H1 (cell line): ENCODE data around the gene BCL2. TPM values are rescaled to one million over a fixed set of nuclear protein-coding genes. Genes with fewer than 3 reads are reported as not detected.

ENCODE experiments used
- CTCF ChIA-PET: fragments of 300-600 bp; sonication (Branson Sonifier 250); formaldehyde crosslinking; loops from one replicate; lab custom pipeline; 2021; ENCODE audit not compliant: partially characterized antibody; lab: Charles Lee
- POLR2A ChIA-PET: fragments of 300-600 bp; sonication (Branson Sonifier 250); formaldehyde crosslinking; loops from one replicate; lab custom pipeline; 2021; ENCODE audit warnings: inconsistent platforms; ENCODE audit not compliant: partially characterized antibody; lab: Charles Lee
- DNase-seq, 2 experiments: peaks; one replicate each; pipeline versions ENCODE4 v3.0.0 to v3.0.0-alpha.2; 2010 to 2022; ENCODE audit warnings: low spot score in 2 of 2, low read depth in 1 of 2, mixed read lengths in 1 of 2
- FAIRE-seq: peaks from 2 replicates; lab custom pipeline; 2011; peaks lifted over from hg19 to GRCh38; lab: Jason Lieb, UNC
- H2AFZ ChIP-seq: 2 replicates; pipeline ENCODE4 v1.8.1; 2012; ENCODE audit warnings: low read length, inconsistent platforms
- H2AK5ac ChIP-seq: 2 replicates; pipeline ENCODE4 v1.6.1; 2013; ENCODE audit warnings: low read depth, low read length
- H2BK120ac ChIP-seq: replicated peaks from 2 replicates; pipeline ENCODE3; 2013; ENCODE audit warnings: low read depth, low read length, inconsistent platforms
- H2BK12ac ChIP-seq: 2 replicates; pipeline ENCODE4 v1.6.1; 2013; ENCODE audit warnings: low read depth, low read length
- H2BK15ac ChIP-seq: 2 replicates; pipeline ENCODE4 v1.6.1; 2013; ENCODE audit warnings: low read length
- H2BK20ac ChIP-seq: 2 replicates; pipeline ENCODE4 v1.6.1; 2013; ENCODE audit warnings: low read length
- H2BK5ac ChIP-seq: 2 replicates; pipeline ENCODE4 v1.6.1; 2013; ENCODE audit warnings: low read depth, low read length
- H3K14ac ChIP-seq: 2 replicates; pipeline ENCODE4 v1.6.1; 2013; ENCODE audit warnings: inconsistent platforms; ENCODE audit not compliant: insufficient read length
- H3K18ac ChIP-seq: 2 replicates; pipeline ENCODE4 v1.6.1; 2013; ENCODE audit warnings: low read length; ENCODE audit errors: extremely low read depth
- H3K23ac ChIP-seq: 2 replicates; pipeline ENCODE4 v1.6.1; 2013; ENCODE audit warnings: inconsistent platforms; ENCODE audit not compliant: insufficient read length
- H3K23me2 ChIP-seq: 2 replicates; pipeline ENCODE4 v1.6.1; 2013; ENCODE audit warnings: low read depth, low read length
- H3K27ac ChIP-seq: 2 replicates; pipeline ENCODE4 v1.6.1; 2011; ENCODE audit warnings: low read depth, low read length, inconsistent platforms
- H3K27me3 ChIP-seq, 4 experiments: replicated peaks in 1 of 4; 1 replicate in 1 of 4; 2 replicates in 3 of 4; pipeline versions ENCODE4 v1.6.1 to v1.8.1; 2011 to 2013; ENCODE audit warnings: low read length in 3 of 4, mild to moderate bottlenecking in 3 of 4, inconsistent platforms in 2 of 4, mixed read lengths in 2 of 4, moderate library complexity in 1 of 4; ENCODE audit not compliant: control insufficient read depth in 3 of 4, insufficient read depth in 3 of 4; ENCODE audit errors: extremely low read depth in 1 of 4
- H3K36me3 ChIP-seq, 4 experiments: 2 replicates each; pipeline versions ENCODE4 v1.6.1 to v1.8.1; 2011 to 2013; ENCODE audit warnings: mild to moderate bottlenecking in 4 of 4, low read length in 3 of 4, moderate library complexity in 2 of 4, control low read depth in 1 of 4, inconsistent platforms in 1 of 4; ENCODE audit not compliant: insufficient read depth in 4 of 4, control insufficient read depth in 2 of 4
- H3K4ac ChIP-seq: replicated peaks from 2 replicates; pipeline ENCODE3; 2013; ENCODE audit warnings: low read length, low read depth, mixed read lengths, inconsistent platforms; ENCODE audit not compliant: insufficient read length
- H3K4me1 ChIP-seq, 4 experiments: replicated peaks in 1 of 4; 1 replicate in 1 of 4; 2 replicates in 3 of 4; pipeline versions ENCODE4 v1.6.1 to v1.8.1; 2011 to 2013; ENCODE audit warnings: low read length in 3 of 4, inconsistent platforms in 2 of 4, mixed read lengths in 1 of 4; ENCODE audit not compliant: insufficient read depth in 4 of 4, control insufficient read depth in 3 of 4
- H3K4me2 ChIP-seq, 2 experiments: 2 replicates each; pipeline versions ENCODE4 v1.6.1 to v1.8.1; 2011 to 2013; ENCODE audit warnings: low read depth in 2 of 2, low read length in 2 of 2, control low read depth in 1 of 2, inconsistent platforms in 1 of 2, mild to moderate bottlenecking in 1 of 2; ENCODE audit not compliant: insufficient read depth in 1 of 2
- H3K4me3 ChIP-seq, 4 experiments: fragments of 200-600, 300-600 bp in 1 of 4; sonication (generic), shearing (Covaris generic), sonication (Bioruptor Twin) in 1 of 4; 2 replicates each; pipeline versions ENCODE4 v1.5.1 to v1.8.1; 2011 to 2016; ENCODE audit warnings: low read length in 4 of 4, low read depth in 3 of 4, control low read depth in 2 of 4, inconsistent platforms in 2 of 4, mild to moderate bottlenecking in 2 of 4, mixed read lengths in 1 of 4, moderate library complexity in 1 of 4; ENCODE audit not compliant: insufficient read depth in 2 of 4; ENCODE audit errors: extremely low read depth in 1 of 4
- H3K56ac ChIP-seq: replicated peaks from 2 replicates; pipeline ENCODE3; 2013; ENCODE audit warnings: low read depth, mild to moderate bottlenecking, mixed read lengths, low read length, inconsistent platforms; ENCODE audit not compliant: insufficient read length
- H3K79me1 ChIP-seq: 2 replicates; pipeline ENCODE4 v1.6.1; 2013; ENCODE audit warnings: low read depth, low read length, control low read depth
- H3K79me2 ChIP-seq, 2 experiments: 2 replicates each; pipeline versions ENCODE4 v1.6.1 to v1.8.1; 2012 to 2013; ENCODE audit warnings: low read length in 2 of 2, mild to moderate bottlenecking in 2 of 2, inconsistent platforms in 1 of 2; ENCODE audit not compliant: insufficient read depth in 2 of 2, control insufficient read depth in 1 of 2
- H3K9ac ChIP-seq, 4 experiments: replicated peaks in 1 of 4; 1 replicate in 1 of 4; 2 replicates in 3 of 4; pipeline versions ENCODE4 v1.6.1 to v1.8.1; 2011 to 2013; ENCODE audit warnings: low read depth in 3 of 4, low read length in 3 of 4, control low read depth in 2 of 4, mild to moderate bottlenecking in 2 of 4, moderate library complexity in 2 of 4, inconsistent platforms in 1 of 4; ENCODE audit errors: extremely low read depth in 1 of 4
- H3K9me3 ChIP-seq, 2 experiments: 2 replicates each; pipeline versions ENCODE4 v1.6.1 to v1.8.1; 2012 to 2013; ENCODE audit warnings: mild to moderate bottlenecking in 2 of 2, moderate library complexity in 2 of 2, control low read depth in 1 of 2, inconsistent platforms in 1 of 2, low read depth in 1 of 2, low read length in 1 of 2, mixed read lengths in 1 of 2; ENCODE audit not compliant: insufficient read depth in 2 of 2
- H4K20me1 ChIP-seq, 2 experiments: replicated peaks in 1 of 2; 2 replicates each; pipeline versions ENCODE3 to v1.8.1; 2011 to 2013; ENCODE audit warnings: inconsistent platforms in 2 of 2, low read length in 2 of 2, mild to moderate bottlenecking in 1 of 2; ENCODE audit not compliant: insufficient read depth in 2 of 2, control insufficient read depth in 1 of 2
- H4K5ac ChIP-seq: 2 replicates; pipeline ENCODE4 v1.6.1; 2013; ENCODE audit warnings: low read length, low read depth, mixed read lengths, inconsistent platforms; ENCODE audit not compliant: insufficient read length
- H4K8ac ChIP-seq: 2 replicates; pipeline ENCODE4 v1.8.0; 2013; ENCODE audit warnings: mild to moderate bottlenecking, moderate library complexity, low read length, inconsistent platforms; ENCODE audit not compliant: insufficient read depth; ENCODE audit errors: extremely low read depth
- H4K91ac ChIP-seq: replicated peaks from 2 replicates; pipeline ENCODE3; 2013; ENCODE audit warnings: low read length, mixed read lengths, inconsistent platforms; ENCODE audit not compliant: insufficient read length
- KDM4A ChIP-seq: IDR thresholded peaks from one replicate; pipeline ENCODE4 v1.7.1; 2012; ENCODE audit warnings: low read depth, mild to moderate bottlenecking, moderate library complexity, low read length, inconsistent platforms; ENCODE audit not compliant: severe bottlenecking
- TCF12 ChIP-seq: IDR thresholded peaks from 2 replicates; pipeline ENCODE4 v1.6.1; 2011; ENCODE audit warnings: low read depth, mild to moderate bottlenecking, low read length
- WGBS, 2 experiments: shearing (Covaris generic) in 1 of 2; methylation state at CpG; one replicate each; pipeline versions ENCODE4 v1.1.6 to v1.1.7; 2013 to 2015; ENCODE audit warnings: low lambda C conversion rate in 2 of 2, mixed read lengths in 2 of 2, inconsistent platforms in 1 of 2, low coverage in 1 of 2, missing lambda C conversion rate in 1 of 2; ENCODE audit not compliant: insufficient replicate concordance in 2 of 2, insufficient coverage in 1 of 2, insufficient read length in 1 of 2; ENCODE audit errors: extremely low coverage in 1 of 2, missing lambda C conversion rate in 1 of 2; 5-methylcytosine and 5-hydroxymethylcytosine counted together
- polyA plus RNA-seq, 7 experiments: library from polyadenylated mRNA; depleted of rRNA in 3 of 7; stranded (reverse) in 5 of 7; unstranded in 2 of 7; fragments of >200 nt in 5 of 7; fragments of 200-250 nt in 2 of 7; gene quantifications; 1 replicate in 5 of 7; 2 replicates in 1 of 7; 4 replicates in 1 of 7; pipeline versions ENCODE4 v1.2.1 to v1.2.3, GENCODE V29; 2011 to 2013; ENCODE audit warnings: missing spikeins in 2 of 7, mixed read lengths in 2 of 7
- total RNA-seq: library from RNA; stranded (reverse); fragmentation: NEBNext Ultra II Directional; extraction: Animal tissue kit (Norgen Biotek cat#: 25700); gene quantifications from 2 replicates; pipeline ENCODE4 v1.2.1, GENCODE V29; 2021

BCL2 gene
- total and polyA plus RNA-seq, 2 of the 8 experiments (the other 6 are each of a cell fraction or from before 2014, with no cell fraction given), result 0.59 to 4.5 TPM

DNA sequence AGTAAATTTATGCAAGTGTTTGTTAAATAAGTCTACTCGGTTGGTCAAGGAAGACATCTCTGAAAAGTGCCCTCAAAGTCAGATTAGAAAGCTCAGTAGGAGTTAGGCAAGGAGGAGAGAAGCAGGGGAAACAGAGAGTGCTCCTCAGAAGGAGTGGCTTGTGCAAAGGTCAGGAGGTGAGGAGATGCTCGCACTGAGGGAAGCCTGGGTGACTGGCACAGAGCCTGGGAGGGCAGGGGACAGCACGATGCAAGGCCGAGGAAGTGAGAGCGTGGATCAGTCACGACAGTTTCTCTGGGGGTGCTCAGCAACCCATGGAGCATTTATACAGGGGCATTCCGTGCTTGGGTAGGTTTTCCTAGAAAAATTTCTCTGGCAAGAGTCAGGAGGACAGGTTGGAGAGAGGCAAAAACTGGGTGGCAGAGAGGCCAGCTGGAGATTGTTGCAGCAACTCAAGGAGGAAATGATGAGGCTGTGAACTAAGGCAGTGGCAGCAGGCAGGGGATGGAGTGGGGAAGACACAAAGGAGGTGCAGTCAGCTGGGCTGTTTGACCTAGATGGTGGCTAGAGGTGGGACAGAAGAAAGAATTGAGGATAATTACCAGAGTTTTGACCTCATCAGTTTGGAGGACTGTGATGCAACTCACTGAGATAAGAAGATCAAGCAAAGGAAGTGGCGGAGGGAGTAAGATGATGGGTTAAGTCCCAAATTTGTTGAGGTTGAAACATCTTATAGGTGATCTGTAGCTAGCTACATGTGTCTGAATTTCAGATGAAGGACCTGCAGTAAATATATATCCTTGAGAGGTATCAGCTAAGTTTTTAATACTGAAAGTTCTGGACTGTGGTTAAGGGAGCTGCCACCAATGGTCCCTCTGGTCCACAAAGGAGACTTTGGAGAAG, 52.4 kb downstream of the BCL2 start:
- no peak for FAIRE-seq
- H3K9ac ChIP-seq, result no peak overlapping the region
- CTCF ChIA-PET, result interaction anchor here (0.6 to 2.9 kb wide), 5 partner anchors 10 to 1070 kb away, joined by 3 to 8 read pairs (median 3); partner anchors contain the start of gene BCL2

More for the DNA sequence above, 52.4 kb downstream of the BCL2 start:
- H2AK5ac ChIP-seq, result no peak overlapping the region
- no peaks in the 10 kb centered on the region for H3K27me3 ChIP-seq
- DNase-seq, result no peak
- H3K18ac ChIP-seq, result no peak overlapping the region
- H2BK120ac ChIP-seq, result no peak overlapping the region
- H4K5ac ChIP-seq, result no peak overlapping the region
- no peak overlapping the region for H3K27ac ChIP-seq
- no peak overlapping the region for H4K91ac ChIP-seq
- H4K8ac ChIP-seq, result no peak overlapping the region
- H3K9me3 ChIP-seq, result no peaks in the 10 kb centered on the region
- no peak overlapping the region for H2BK12ac ChIP-seq
- H3K23me2 ChIP-seq, result no peaks in the 10 kb centered on the region
- H4K20me1 ChIP-seq, result no peaks in the 10 kb centered on the region
- H3K79me2 ChIP-seq, result no peaks in the 10 kb centered on the region
- no peak overlapping the region for H3K23ac ChIP-seq
- no peak overlapping the region for H3K4ac ChIP-seq
- no peak overlapping the region for H2BK20ac ChIP-seq
- no peak overlapping the region for H3K14ac ChIP-seq
- no peaks in the 10 kb centered on the region for H3K79me1 ChIP-seq
- H2AFZ ChIP-seq, result no peak overlapping the region
- 89% methylated on average over 8 of the region's 8 CpGs; no CpG with 5 or more reads in 1 of the 2 experiments for WGBS, 2 experiments
- POLR2A ChIA-PET, result no interaction called here
- H3K36me3 ChIP-seq, result no peaks in the 10 kb centered on the region
- TF ChIP-seq TCF12 (no peak), KDM4A (no peak)
- TF ChIP-seq, all 59 proteins: peak for 0
- Histone ChIP-seq H2BK5ac (no peak overlapping the region), H3K4me2 (no peak overlapping the region), H3K4me3 (no peak overlapping the region), H3K56ac (no peak overlapping the region), H2BK15ac (0 out of 2 replicates have a peak overlapping the region, but pooled peaks have one; percentile 21), H3K4me1 (peaks cover 0 to 6% (median 0%) of the 10 kb centered on the region in 4 experiments; a peak in 1 of 7 replicates)
